HG02588 (cell line): Measurements from ENCODE around the gene SRGAP3.

Experiments
- ATAC-seq: cut with Tn5 transposase; IDR thresholded peaks from one replicate; pipeline ENCODE4 v1.9.1; 2021; ENCODE audit warnings: mild to moderate bottlenecking, moderate library complexity; ENCODE audit not compliant: unreplicated experiment

SRGAP3 gene

DNA sequence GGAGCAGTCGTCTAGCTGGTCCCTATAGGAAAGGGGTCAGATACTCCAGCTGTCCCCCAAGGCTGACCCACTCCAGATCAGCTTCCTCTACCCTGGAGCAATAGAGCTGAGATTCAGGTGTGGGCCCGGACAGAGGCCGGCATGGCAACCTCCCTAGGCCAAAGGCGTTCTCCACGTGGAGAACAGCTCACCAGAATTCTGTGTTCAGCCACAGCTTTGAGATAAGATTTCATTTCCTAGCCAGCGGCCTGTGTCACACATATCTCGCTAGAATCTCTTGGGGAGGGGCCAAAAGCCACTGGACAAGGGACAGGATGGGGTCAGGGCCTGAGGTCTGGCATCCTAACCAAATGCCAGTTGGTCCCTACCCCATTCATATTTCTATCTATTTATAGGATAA lies 20.1 kb downstream of the SRGAP3 start:
- no peak for ATAC-seq

DNA sequence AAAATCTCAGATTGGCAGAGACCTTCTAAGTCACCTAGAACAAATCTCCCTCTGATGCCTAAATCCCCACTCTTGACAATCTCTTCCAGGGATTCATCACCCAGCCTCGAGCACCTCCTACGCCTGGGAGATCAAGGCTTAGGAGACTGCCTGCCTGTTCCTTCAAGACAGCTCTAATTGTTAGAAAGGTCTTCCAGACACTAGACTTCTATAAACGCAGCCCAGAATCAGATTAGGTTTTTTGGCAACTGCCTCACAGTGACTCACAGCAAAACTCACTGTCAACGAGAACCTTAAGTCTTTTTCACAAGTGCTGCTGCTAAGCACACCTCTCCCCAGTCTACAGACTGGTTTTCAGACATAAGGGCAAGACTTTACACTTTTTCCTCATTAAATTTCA lies 23.1 kb downstream of the SRGAP3 start:
- no peak for ATAC-seq

DNA sequence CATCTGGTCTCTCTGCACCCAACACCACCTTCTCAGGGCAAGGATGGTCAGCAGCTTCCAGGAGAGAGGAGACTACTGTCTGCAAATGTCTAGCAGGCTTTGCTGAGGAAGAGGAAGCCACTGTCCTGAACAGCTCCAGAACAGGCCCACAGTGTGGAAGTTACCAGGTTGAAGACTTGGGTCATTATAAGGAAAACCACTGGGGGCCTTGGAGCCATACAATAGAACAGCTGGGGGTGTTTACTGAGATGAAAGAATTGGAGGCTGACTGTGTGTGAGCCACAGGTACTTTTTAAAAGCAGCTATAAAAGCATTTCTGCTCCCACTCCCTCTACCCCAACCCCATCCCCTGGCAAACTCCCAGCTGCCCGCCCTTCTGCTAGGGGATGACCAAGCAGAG lies 24.2 kb downstream of the SRGAP3 start:
- ATAC-seq = no peak

DNA sequence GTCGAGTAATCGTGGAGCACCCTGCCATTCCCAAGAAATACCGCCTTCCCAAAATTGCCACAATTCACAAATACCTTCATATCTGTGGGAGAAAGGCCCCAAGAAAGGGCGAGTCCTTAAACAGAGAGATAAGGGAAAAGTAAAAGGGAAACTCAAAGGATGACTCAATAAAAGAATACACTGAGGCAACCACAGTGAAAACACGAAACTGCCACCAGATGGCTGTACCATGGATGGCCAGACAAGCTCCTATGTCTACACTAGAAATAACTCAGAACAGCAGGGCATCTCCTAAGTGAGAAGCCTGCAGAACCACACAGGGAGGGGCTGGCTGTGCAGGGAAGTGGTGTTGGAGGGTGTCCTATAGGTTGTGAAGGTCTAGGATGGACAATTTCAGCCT lies 25.0 kb downstream of the SRGAP3 start:
- peak; percentile 90 for ATAC-seq

DNA sequence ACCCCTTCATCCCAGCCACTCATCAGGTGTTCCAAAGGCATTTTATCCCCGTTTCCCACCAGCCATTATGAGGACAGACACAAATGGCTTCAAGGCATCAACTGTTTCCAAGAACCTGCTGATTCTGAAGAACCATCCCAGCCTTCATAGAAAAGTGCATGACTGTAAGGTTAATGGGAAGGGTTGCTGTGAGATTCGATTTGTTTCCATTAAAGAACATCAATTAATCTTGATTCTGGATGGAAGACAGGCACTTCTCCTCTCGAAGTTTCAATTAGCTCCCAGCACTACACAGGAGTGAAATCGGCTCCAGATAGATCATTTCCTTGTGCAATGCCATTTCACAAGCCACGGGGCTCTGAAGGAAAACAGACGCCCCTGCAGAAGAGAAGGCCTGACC lies 25.8 kb downstream of the SRGAP3 start:
- ATAC-seq = no peak

DNA sequence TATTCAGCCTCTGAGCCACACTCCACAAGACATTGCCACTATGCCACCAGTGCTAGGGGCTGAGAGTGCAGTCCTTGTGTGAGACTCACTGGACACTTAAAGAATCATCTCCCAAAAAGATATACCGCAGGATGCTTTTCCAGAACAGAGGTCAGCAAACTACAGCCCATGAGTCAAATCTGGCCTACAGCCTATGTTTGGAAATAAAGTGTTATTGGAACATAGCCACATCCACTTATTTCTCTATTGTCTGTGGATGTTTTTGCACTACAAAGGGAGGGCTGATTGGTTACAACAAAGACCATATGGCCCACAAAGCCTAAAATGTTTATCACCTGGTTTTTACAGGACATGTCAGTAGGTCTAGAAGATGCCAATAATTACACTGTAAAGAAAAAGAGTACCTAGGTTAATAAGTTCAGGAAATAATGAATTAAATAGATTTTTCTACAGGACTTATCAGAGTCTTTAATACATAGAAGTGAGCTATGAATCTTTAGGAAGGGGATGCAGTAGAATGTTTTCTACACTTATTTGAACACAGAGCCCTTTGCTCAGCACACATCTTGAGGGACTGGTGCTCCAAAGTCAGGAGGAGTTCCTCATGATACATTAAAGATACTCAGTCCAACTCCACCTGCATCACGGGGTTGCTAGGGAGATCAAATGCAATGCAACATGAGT lies 26.3 kb downstream of the SRGAP3 start:
- no peak for ATAC-seq

DNA sequence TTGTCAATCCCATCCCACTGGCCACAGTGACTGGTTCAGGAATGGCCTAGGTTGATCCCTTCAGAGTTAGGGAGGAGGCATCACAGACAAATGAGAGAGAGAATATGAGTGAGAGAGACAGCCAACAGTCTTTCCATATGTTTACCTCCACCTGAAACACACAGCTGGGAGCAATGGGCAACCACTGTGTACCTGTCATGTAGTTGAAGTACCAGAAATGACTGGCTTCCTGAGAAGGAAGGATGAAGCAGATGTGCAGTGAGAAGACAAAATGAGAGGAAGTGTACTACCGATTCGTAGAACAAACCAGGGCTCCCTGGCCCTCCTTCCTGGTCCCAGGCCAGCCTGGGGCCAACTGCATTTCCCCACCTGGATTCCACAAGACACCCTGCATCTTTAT lies 27.4 kb downstream of the SRGAP3 start:
- ATAC-seq = no peak

DNA sequence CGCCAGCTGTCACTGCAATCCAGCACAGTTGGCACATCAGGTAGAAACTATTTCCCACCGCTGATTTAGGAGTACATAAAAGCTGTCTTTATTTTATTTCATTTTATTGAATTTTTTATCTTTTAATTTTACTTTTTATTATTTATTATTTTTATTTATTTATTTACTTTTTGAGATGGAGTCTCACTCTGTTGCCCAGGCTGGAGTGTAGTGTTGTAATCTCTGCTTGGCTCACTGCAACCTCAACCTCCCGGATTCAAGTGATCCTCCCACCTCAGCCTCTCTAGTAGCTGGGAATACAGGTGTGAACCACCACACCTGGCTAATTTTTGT lies 31.0 kb downstream of the SRGAP3 start:
- no peak for ATAC-seq

DNA sequence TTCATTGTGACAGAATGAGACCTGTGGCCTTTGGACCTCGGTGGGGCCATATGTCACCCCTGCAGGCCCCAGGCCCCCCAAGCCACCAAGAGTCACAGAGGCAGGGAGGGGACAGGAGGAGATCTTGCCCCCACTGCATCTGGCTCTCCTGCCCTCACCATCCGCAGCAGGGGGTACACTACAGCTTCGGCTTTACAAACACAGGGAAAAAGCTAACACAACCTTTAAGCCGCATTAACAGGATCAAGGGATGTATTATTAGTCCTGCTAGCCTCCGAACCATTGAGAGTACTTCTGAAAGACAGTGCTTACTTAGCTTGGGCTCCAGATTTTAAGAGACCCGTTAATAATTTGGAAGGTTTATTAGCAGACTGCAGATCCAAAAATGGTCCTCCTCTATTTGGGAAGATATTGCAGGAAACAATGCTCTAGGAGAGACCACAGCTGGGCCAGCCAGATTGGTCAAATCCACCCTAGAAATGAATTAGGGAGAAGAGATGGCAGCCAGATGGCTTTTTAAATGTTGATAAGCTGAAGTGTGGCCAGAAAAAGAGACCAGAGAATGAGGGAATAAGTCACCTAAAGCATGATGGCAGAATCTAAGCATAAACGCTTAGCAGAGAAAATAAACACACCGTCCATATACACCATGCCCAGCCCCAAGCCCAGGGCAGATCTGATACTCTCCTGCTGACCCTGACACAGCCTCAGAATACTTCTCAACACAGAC lies 31.5 kb downstream of the SRGAP3 start:
- no peak for ATAC-seq

DNA sequence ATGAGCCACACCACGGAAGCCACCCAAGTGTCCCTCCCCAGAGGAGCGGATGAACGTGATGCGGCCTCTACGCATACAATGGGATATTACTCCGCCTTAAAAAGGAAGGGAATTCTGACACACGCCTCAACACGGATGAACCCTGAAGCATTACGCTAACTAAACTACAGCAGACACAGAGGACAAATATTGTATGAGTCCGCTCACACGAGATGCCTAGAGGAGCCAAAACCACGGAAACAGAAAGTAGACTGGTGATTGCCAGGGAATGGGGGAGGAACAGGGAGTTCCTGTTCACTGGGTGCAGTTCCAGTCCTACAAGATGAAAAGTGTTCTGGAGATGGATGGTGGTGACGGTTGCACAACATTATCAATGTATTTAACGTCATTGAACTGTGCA lies 32.7 kb downstream of the SRGAP3 start:
- ATAC-seq = no peak

DNA sequence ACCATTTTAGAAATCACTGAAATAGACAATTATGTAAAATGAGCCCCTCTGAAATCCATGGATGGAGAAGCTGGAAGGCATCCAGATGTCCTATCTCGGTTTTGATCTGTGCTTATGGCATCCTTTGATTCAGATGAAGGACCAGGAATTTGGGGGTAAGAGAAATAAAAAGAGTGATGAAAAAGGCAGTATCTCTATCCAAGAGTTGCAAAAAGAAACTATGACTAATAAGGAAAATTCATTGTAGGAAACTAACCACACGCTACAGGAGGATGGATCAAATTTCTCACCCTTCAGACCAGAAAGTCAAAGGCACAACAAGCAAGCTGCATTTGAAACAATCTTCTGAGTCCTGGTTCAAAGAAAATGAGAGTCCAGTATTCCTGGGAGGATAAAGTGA lies 34.8 kb downstream of the SRGAP3 start:
- no peak for ATAC-seq

DNA sequence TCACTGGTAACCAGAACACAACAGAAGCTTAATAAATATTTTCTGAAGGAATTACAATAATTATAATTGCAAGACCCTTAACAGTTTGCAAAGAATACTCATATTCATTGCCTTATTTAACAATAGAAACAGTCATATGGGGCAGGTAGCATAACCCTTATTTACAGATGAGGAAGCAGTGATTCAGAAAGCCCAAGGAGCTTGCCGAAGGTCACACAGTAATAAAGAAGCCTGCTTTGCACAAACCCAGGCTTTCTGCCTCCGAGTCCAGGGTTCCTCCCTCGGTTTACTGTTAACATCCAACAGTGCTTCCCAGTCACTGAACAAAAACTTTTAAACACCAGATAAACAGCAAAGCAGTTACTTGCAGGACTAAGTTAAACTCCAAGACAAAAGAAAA lies 35.3 kb downstream of the SRGAP3 start:
- no peak for ATAC-seq

DNA sequence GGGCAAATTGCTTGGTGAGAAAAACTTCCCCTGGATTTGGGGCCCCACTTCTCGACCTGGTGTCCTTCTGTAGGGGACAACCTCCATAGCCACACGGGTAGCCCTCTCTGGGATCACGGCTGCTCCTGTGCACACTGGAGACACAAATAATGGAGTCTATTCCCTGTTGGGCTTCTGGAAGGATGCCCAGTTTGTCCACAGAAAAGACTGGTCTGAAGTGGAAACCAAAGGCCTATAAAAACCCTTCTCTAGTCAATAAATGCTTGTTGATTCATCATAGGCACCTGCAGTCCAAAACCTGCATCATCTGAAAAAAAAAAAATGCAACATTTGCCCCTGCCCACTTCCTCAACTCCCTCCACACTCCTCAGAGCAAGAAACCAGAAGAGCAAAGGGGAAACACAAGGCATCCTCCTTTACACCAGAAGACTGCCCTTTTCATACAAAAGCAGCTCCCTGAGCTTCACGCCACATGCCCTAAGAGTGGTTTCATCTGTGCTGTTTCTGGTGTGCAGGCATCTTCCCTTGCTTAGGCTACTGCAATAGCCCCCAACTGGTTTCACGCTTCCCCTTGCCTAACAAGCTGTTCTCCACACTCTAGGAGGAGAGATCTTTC lies 36.3 kb downstream of the SRGAP3 start:
- ATAC-seq = no peak

DNA sequence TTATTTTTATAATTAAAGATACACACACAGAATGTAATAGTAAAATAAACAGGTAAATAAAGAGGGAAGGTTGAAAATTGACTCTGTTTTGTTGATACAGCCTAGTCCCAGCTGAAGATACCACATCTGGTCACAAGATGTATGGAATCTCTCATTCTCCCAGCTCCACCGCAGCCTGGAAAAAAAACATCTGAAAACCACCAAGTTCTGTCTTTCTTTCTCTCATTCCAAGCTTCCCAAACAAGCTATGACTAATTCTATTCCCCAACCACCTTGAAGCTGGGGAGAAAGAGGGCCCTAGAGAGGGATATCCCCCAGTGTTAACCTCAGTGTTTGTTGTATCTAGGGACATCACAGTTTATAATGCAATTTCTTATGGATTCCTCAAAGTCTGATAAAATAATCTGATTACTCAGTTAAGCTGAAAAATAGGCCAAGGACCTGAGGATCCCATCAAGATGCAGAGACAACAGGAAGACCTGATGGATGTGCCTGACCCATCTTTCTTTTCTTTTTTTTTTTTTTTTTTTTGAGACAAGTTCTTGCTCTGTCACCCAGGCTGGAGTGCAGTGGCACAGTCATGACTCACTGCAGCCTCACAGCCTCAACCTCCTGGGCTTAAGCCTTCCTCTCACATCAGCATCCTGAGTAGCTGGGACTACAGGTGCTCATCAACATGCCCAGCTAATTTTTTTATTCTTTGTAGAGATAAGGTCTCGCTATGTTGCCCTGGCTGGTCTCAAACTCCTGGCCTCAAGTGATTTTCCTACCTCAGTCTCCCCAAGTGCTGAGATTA lies 38.1 kb downstream of the SRGAP3 start:
- no peak for ATAC-seq

DNA sequence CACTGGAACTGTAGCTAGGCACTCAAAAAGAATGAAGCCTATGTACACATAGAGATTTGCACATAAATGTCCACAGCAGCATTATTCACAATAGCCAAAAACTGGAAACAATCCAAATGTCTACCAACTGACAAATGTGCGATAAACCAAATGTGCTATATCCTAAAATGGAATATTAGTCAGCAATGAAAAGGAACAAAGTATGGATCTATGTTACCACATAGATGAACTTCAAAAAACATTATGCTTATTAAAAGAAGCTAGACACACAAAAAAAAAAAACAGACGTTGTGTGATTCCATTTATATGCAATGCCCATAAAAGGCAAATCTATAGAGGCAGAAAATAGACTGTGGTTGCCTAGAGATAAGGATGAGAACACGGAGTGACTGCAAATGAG lies 39.7 kb downstream of the SRGAP3 start:
- no peak for ATAC-seq

DNA sequence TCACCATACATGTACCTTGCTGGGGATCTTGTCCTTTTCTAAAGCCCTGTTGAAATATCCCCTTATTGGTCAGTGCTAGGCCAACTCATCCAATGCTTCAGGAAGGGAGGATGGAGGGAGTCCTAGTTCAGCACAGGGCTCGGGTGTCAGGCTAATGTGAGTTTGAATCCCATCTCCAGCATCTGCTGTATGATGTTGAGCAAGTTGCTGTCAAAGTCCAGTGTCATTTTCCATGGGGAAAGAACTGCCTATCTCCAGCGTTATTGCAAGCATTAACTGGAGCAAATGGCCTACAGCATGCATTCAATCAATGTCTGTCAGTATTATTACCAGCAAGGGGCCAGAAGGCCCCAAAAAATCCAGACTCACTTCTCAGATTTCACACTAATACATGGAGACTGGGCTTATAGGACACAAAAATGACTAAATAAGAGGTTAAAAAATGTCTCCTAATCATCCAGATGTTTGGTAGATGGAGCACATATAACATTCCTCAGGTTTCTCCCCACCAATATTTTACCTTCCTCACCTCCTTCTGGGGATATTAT lies 40.8 kb downstream of the SRGAP3 start:
- no peak for ATAC-seq

DNA sequence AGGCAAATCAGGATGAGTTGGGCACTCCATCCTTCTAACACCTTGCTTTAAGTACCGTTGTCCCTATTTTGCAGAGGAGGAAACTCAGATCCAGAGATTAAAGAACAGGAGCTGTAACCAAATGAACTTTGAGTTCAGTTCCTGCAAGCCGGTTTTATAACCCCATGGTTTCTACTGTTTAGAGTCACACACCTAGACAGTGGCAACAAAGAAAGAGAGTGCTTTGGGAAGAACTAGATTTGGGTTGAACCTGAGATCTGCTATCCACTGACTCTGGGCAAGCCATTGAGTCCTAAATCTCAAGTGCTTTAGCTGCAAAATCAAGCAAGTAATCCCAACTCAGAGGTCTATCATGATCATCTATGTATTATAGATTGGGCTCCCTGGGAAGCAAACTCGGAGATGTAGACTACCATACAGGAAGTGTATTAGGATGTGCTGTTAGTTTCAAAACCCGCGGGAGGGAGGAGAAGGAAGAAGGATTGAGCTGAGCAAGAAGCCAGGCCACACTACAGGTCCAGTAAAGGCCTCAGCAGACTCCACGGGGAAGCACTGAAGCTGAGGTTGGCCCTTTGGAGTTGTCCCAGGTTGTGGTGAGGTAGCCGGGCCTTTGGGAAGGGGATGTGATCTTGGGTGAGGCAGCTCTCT lies 42.2 kb downstream of the SRGAP3 start:
- ATAC-seq = no peak

DNA sequence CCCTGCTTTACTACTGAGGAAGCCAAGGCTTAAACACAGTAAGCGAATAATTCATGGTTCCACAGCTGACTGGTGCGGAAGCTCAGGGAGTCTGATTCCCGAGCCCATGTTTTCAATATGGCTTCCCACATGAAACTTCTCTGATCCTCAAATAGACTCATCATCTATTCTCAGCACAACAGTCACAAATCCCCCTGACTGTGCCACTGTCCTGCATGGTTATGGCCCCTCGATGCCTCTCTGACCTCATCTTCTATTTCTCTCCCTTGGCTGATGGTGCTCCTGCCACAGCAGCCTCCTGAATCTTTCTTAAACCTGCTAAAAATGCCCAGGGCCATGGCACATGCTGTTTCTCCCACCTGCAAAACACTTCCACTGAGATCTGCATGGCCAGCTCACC lies 43.2 kb downstream of the SRGAP3 start:
- ATAC-seq = no peak

DNA sequence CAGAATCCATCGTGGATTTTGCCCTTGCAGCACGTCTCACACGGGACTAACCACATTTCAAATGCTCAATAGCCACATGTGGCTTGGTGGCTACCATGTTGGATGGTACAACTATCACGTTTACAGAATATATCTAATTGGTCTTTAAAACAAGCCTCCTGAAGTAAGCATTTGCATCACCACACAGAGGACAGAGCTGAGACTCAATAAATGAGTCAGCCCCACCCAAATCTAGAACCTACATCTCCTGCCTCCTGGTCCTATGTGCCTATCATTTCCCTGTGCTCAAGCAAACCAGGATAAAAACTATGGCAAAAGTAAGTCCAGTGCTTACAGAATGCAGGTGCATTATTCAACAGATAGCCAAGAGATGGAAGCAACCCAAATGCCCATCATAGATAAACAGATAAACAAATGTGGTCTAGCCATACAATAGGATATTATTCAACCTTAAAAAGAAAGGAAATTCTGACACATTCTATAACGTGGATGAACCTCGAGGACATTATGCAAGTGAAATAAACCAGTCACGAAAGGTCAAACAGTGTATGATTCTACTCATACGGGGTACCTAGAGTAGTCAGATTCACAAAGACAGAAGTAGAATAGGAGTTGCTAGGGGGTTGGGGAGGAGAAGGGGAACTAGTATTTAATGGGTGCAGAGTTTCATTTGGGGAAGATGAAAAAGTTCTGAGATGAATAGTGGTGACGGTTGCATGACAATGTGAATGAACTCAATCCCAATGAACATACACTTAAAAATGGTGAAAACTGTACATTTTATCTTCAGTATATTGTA lies 43.9 kb downstream of the SRGAP3 start:
- ATAC-seq = no peak
